ENCODE measurements around the gene ARHGAP6.

The ARHGAP6 gene

DNA sequence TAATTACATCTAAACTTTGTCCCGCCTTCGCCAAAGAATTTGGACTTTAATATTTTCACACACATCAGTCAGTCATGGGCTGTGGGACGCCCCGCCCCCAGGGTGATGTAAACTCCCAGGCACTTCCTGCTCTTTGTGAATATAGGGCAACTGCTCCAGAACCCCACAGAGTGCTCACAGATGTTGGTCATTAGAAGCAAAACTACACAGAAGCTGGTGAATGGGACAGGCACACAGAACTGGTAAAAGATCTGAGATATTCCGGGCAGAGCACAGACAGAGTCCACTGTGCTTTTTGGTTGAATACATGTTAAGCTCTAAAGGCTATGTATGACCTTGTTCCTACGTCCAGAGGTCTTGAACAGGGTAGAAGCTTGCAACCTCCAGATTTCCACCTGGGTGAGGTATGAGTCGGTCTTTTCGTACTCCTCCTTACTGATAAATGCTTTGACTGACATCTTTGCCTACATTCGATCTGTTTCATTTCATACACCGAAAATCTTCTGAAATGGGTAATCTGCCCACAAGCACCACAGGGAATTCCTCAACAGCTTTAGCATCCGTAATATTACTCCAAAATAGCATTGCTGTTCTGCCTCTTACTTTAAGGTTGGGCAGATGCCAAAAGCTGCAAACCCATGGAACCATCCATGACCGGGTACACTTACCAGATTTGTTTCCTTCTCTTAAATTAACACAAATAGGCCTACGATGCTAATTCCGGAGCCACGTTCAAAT lies 227.9 kb downstream of the ARHGAP6 start:
- peak overlapping the region; percentile 27 for H3K27ac ChIP-seq
- DNase-seq (ENCODE audit: low read depth, low spot score): no peak

DNA sequence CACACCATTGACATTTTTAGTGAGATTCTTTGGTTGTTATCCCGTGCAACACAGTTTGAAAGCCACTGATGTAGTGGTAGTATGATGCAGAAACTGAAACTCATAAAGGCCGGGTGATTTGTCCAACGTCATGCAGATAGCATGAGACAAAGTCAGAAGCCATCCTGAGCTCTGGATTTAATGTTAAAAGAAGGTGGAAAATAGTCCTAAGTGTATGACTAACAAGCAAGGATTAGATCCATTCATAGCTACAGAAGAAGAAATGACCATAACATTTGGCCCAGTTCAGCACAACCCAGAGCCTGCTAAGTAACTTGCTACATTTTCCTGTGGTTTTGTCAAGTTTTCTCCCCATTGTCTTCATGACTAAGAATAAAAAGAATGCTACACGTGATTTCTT lies 230.2 kb downstream of the ARHGAP6 start:
- no peak overlapping the region for H3K27ac ChIP-seq
- DNase-seq (ENCODE audit: low read depth, low spot score): no peak

DNA sequence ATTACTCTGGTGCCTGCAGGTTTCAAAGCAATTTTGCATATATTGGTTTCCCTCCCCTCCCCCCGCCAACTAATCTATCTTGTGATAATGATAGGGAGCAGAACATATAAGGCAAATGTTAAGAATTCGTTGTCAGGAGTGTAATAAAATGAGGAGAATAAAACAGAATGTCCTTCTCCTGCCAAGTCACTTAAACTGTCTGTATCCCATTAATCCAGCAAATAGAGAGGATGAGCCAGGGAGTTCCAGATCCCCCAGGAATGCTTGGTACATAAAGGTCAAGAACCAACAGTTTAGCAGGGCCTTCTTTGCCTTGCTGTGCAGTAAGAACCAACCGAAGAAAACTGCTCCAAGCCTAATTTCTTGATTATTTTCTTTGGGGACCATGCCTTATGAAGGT lies 231.1 kb downstream of the ARHGAP6 start:
- no peak for DNase-seq (ENCODE audit: low read depth, low spot score)

DNA sequence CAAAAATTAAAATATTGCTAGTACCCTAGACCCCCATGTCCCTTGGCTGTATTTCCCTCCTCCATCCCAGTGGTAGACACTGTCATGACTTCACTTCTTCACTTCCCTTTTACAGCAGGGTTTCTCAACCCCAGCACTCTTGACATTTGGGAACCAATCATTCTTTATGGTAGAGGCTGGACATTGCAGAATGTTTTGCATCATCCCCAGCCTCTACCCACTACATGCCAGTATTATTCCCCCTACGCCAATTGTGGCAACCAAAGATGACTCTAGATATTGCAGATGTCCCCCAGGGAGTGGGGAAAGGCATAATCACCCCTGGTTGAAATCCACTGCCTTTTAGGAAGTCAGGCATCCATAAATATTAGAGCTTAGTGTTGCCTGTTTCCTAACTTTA lies 233.9 kb downstream of the ARHGAP6 start:
- H3K27ac ChIP-seq: no peak overlapping the region
- DNase-seq (ENCODE audit: low read depth, low spot score): no peak

More for the DNA sequence above, 231.1 kb downstream of the ARHGAP6 start:
- no peak overlapping the region for H3K27ac ChIP-seq

DNA sequence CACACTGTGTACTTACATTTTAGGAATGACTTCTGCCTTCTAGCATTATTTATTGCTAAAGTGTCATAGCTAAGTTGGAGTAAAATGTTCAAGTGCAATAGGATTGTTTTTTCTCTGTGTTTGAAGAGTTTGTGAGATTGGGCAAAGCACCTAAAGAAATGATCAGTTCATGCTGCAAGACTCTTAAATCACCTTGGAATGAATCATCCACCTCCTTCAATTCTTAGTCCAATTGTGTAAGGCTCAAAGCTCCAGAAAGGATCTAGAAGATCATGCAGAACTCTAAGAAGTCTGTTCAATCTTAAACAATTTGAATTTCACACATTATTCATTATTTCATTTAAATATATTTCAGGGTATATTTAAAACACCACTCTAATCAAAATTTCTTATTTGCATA lies 235.4 kb downstream of the ARHGAP6 start:
- DNase-seq (ENCODE audit: low read depth, low spot score): no peak
- H3K27ac ChIP-seq: peak overlapping the region; percentile 38

DNA sequence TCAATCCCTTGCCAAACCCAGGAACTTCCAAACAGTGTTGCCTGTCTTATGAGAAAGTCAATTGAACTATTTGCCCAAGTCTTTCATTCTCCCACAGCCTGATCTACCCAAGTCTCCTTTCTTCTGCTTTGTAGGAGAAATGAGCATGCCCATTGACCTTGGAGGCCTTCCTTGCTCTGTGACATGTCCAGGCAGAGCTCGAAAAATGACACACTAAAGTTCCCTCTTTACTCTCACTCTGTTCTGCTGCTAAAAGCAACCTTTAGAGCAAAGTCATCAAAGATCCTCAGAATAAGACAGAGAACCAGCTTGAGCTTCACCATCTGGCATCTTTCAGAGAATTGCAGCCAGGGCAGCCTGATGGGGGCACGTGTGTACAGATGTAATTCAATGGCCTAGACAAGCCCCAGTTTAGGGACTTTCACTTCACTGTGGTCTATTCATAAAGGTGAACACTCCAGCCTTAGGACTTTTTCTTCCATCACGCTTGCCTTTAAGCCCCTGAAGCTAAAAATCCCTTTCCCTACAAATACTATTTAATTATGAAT lies 236.1 kb downstream of the ARHGAP6 start:
- DNase-seq (ENCODE audit: low read depth, low spot score): no peak
- peak overlapping the region; percentile 38 for H3K27ac ChIP-seq

DNA sequence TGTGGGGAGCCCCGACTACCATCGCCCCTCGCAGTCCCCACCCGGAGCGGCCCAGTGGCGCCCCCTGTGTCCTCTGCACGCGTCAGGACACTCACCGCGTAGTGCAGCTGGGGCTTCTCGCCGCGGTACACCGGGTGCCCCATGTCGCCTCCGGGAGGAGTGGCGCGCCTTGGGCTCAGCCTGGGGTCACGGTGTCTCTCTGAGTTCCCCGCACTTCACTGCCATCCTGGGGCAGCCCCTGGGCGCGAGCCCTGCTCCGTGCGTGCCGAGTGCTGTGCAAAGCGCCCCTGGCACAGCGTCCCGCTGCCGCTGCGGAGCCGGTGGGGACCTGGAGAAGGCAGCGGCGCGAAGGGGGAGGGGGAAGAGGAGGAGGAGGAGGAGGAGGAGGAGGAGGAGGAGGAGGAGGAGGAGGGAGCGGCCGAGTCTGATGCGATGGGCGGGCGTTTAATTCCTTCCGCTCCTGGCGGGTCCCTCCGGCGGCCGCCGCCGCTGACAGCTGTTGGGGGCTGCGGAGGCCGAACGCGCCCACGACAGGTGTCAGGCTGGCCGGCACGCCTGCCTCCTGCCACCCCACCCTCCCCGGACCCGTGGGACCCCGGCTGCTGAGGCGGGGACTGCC lies 238.2 kb downstream of the ARHGAP6 start:
- no peak overlapping the region for H3K27ac ChIP-seq
- DNase-seq (ENCODE audit: low read depth, low spot score): no peak

DNA sequence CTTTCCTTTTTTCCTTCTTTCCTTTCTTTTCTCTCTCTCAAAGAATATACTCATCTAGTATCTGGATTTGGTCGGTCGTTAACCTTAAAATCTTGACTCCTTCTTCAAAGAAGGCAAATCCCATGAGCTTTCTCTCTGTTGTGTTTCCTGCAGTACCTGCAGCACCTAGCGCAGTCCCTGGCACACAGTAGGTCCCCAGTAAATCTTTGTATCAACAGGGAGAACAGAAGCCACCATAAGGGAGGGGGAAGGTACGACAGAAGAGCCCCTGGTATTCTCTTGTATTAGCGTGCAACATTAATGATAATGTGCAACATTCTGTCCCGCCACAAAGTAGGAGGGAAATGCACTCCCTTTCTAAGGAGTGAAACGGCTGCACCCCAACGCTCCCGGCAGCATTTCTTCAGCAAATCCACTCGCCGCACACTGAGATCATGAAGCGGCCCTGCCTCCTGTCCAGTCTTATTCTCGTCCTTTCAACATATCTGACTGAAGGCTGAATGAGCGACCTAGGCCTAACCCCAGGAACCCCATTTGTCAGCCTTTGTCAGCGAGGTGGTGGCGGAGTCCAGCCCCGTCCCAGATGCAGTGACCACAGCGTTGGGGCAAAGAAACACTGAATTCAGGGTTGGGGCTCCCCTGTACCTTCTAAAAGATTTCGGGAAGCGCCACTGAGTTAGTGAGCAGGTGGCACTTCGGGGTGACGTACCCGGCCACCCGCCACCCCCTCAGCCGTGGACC lies 238.8 kb downstream of the ARHGAP6 start:
- no peak overlapping the region for H3K27ac ChIP-seq
- no peak for DNase-seq (ENCODE audit: low read depth, low spot score)

DNA sequence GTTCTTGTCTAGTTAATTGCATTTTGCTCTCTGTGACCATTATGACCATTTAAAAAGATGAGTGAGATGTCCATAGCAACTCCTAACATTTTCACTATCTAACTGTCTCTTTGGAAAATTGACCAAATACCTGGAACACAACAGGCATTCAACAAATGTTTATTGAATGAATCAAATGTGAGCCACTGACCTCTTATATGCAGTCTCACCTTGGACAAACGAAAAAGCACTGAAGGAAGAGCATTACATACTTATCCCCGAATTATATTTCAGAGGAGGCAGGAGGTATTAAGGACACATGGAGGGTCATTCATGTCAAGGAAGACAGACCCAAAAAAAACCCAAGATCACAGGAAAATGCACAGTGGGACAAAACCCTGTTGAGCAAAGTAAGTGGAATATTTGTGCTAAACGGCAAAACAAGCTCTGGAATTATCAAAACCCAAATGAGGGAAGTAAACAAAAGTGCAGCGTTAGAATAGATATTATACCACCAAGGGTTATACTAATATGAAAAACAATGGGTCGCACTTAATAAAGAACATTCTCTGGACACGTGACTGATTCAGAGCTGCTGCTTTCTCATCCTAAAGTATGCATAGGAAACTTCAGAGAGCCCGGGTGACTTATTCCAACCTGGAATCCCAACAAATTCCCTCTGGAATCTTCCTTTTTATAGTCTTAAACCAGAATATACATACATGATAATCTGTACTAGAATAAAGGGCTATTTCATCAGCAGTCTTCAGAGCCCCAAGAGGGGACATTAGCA lies 240.6 kb downstream of the ARHGAP6 start:
- no peak for DNase-seq (ENCODE audit: low read depth, low spot score)

DNA sequence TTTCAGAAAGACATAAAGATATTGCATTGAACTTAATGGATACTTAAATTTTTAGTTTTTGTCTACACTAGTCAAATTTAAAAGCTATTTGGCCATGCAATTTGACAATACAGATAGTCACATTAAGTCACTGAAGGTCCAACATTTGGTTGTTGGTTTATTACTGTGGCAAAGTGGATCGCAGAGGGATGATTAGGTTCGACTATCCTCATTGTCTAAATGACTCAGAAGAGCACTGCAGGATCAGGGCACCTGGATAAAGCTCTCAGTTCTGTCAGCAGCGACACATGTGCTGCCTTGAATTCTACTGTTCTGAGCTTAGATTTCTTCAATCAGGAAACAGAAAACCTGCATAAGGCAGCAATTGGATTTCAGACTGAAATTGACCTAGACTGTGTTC lies 241.8 kb downstream of the ARHGAP6 start:
- no peak for DNase-seq (ENCODE audit: low read depth, low spot score)

More for the DNA sequence above, 240.6 kb downstream of the ARHGAP6 start:
- no peak overlapping the region for H3K27ac ChIP-seq

DNA sequence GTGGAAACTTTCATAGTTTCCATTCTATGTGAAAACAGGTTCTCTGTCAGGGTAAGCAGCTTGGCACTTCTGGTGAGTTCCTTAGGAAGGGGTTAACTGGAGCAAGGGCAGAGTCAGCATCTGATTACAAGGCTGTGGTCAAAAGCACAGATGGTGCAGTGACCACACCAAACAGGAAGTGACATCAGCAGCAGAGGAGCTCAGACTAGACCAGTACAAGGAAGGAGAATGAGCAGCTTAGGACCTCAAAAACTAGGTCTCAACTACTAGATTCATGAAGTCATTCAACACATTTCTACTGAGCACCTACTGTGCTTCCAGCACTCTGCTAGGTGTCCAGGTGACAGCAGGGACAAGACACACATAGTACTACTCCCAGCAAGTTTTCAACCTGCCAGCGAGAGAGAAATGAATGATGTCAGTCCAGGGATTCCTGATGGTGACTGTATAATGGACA lies 242.3 kb downstream of the ARHGAP6 start:
- no peak for DNase-seq (ENCODE audit: low read depth, low spot score)
- H3K27ac ChIP-seq: no peak overlapping the region

More for the DNA sequence above, 241.8 kb downstream of the ARHGAP6 start:
- no peak overlapping the region for H3K27ac ChIP-seq

DNA sequence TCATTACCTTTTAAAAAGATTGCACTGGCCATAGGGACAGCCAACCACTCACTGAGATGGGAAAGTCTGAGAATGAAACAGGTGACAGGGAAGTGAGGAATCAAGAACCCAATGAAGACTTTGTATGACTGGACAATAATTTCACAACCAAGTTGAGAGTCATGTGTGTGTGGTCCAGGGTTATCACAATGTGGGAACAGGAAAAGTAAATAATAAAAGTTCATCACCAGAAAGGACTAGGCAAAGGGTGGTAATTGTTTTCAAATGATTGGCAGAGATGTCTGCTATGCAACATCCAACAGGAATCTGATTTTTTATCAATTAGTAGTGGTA lies 243.2 kb downstream of the ARHGAP6 start:
- DNase-seq (ENCODE audit: low read depth, low spot score): no peak

DNA sequence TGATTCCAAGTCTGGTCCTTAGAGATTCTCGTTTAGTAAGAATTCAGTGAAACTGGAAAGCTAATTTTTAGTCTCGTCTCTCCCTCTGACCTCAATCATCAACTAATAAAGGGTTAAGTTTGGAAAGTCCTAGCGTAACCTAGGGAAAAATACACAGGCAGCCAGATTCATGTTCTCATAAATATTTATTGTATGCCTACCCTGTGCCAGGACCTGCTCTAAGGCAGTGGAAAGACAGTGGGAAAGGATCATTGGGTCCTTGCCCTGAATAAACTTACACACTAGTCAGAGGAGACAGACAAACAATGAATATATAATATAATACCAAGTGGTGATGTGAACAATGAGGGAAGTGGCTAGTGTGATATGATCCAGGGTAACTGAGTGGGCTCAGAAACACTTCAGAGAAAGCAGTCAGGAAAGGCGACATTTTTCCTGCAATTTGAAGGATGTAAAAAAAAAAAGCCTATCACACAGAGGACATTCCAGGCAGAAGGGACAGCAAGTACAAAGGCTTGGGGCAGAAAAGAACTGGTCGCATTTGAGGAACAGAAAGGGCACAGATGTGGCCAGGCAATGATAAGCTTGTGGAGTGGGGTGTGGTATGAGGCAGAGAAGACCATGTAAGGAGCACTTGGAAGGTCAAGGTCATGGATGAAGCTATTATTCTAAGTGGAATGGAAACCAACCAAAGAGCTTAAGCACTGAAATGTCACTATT lies 243.8 kb downstream of the ARHGAP6 start:
- DNase-seq (ENCODE audit: low read depth, low spot score): no peak
- no peak overlapping the region for H3K27ac ChIP-seq

More for the DNA sequence above, 243.2 kb downstream of the ARHGAP6 start:
- no peak overlapping the region for H3K27ac ChIP-seq

DNA sequence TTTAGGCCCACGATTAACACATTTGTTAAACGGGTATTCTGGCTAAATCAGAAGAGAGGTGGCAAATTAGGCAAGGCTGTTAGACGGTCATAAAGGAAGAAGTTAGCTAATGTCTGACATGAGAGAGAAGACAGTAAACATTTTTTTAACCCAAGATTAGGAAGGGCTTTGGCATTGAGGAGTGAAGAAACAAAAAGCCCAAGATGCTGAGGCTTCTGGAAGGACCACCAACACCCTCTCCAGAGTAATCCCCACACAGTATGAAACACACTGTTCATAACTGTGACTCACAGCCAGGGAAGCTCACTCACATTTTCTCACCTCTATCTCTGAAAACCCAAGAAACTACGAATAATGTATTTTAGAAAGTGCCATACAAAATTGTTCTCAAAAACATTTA lies 244.9 kb downstream of the ARHGAP6 start:
- no peak for DNase-seq (ENCODE audit: low read depth, low spot score)
- H3K27ac ChIP-seq: no peak overlapping the region

DNA sequence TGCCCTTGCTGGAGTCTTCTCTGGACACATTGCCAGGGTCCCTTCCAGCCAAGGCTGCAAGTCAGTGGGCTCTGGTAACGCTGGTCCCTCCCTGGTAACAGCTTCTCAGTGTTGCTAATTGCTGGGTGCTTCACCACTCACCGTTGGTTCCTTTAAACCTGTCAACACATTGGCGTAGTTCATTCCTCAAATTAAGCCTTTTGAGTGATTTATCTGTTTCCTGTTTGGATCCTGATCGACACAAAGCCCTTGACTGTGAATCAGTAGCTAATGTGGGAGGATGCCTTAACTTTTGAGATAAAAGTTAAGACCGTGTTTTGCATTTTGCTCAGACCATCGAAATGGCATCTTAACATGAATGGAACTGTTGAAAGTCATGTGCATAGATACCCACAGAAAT lies 246.6 kb downstream of the ARHGAP6 start:
- DNase-seq (ENCODE audit: low read depth, low spot score): no peak
- no peak overlapping the region for H3K27ac ChIP-seq

DNA sequence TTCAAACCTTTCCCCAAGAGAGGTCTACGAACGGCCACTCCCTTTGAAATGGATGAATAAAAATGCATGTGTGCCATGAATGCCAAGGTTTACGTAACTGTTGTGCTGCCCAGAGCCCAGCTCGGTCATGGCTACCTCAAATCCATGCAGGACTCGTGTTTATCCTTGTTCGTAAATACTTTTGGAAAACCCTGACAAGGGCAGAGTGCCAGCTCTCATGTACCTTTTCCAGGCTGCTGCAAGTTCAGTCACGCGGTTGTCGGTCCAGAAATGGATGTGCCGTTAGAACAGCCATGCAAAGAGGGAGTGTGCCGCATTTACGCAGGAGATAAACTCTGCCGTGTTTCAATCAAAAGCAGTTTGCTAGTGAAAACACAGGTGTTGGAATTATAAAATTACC lies 249.1 kb downstream of the ARHGAP6 start:
- DNase-seq (ENCODE audit: low read depth, low spot score): no peak
- H3K27ac ChIP-seq: no peak overlapping the region

DNA sequence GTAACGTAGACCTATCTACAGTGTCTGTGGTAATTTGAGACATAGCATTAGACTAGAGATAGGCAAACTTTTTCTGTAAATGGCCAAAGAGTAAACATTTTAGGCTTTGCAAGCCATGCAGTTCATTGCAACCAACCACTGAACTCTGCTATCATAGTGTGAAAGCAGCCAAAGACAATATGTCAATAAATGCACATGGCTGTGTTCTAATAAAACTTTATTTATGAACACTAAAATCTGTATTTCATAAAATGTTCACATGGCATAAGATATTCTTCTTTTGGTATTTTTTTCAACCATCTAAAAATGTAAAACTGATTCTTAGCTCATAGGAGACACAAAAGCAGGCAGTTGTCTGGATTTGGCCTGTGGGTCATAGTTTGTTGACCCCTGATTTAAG lies 251.6 kb downstream of the ARHGAP6 start:
- no peak overlapping the region for H3K27ac ChIP-seq
- DNase-seq (ENCODE audit: low read depth, low spot score): no peak

DNA sequence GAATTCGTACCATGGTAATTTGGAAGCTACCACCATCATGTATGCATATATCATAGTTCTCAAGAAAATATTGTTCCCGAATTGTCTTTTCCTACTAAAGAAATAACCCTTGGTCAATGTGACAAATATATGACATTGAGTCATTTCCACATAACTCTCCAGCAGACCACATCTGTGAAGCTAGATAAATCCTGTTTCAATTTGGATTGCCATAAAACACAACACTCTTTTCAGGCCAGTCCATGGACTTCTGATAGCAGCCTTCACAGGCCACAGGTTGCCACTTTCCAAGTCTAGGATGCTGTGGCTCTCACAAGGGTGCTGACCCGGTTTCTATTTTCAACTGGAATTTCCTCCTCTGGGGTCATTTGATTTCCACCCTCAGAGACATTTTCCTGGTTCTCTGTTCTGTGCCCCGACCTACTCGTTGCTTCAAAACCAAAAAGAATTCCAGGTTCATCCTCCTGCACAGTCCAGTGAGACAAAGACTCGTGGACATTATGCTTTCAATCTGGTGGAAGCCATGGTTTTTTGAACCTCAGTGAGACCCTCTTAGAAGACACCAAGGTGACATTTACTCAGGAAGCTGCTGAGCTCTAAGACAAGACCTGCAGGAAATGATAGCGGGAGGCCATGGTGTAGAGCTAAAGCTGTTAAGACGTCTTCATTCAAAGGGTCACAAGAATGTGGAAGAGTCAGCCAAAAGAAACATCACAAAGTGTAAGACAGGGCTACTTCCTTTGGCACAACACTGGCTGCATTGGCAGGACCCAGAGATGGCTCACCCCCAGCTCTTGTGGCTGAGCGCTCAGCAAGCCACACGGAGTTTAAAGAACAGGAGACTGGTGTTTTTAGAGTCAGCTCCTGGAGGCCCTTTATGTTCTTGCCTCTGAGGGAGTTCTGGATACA lies 252.8 kb downstream of the ARHGAP6 start:
- no peak overlapping the region for H3K27ac ChIP-seq
- no peak for DNase-seq (ENCODE audit: low read depth, low spot score)

DNA sequence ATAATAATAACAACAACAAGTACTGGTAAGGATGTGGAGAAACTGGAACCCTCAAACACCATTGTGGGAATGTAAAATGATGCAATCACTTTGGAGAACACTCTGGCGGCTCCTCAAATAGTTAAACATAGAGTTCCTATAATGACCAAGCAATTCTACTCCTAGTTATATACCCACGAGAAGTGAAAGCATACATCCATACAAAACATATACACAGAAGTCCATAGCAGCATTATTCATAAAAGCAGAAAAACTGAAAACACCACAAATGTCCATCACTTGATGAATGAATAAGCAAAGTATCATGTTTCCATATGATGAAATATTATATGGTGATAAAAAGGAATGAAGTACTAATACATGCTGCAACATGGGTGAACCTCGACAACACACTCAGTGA lies 255.8 kb downstream of the ARHGAP6 start:
- DNase-seq (ENCODE audit: low read depth, low spot score): no peak
- H3K27ac ChIP-seq: no peak overlapping the region
